Measurements from ENCODE around the gene CD151. TPM values are rescaled to one million over a fixed set of nuclear protein-coding genes. Genes with fewer than 3 reads are reported as not detected.

Gene CD151
- total and polyA plus RNA-seq, 4 experiments from 2014 or later, result 9.7 to 24.8 (median 22.1) TPM

- Mint-ChIP-seq H3K27me3 (peaks cover 9 to 19% of the 10 kb centered on the region in 2 donors), H3K4me1 (peaks cover 5 to 45% (median 24%) of the 10 kb centered on the region in 4 donors), H3K4me3 (peak overlapping the region in 7 of 8 donors; percentile 21 to 81 (median 44)), H3K9me3 (no peaks in the 10 kb centered on the region), H3K36me3 (no peaks in the 10 kb centered on the region), H3K27ac (peak overlapping the region in 2 of 7 donors; percentile 19 to 63)
- H3K4me3 ChIP-seq (ENCODE audit: low read length in 2 of 2), result peak overlapping the region in 1 of 2 donors; percentile 35
- no peak overlapping the region for H3K27ac ChIP-seq (ENCODE audit: low read depth, low read length)
- H3K4me1 ChIP-seq (ENCODE audit: insufficient read depth, low read length), result peaks cover 61% of the 10 kb centered on the region
- no peaks in the 10 kb centered on the region for H3K36me3 ChIP-seq (ENCODE audit: insufficient read depth, low read length)
- no peak for DNase-seq
- H3K9me3 ChIP-seq (ENCODE audit: control insufficient read depth in 1 of 2, low read length in 2 of 2), result no peaks in the 10 kb centered on the region
- CTCF ChIA-PET (ENCODE audit: partially characterized antibody), result interaction anchor here (1.5 kb wide), 1 partner anchor 17 kb away, joined by 3 read pairs; no protein-coding TSS in a partner anchor
- POLR2A ChIA-PET (ENCODE audit: partially characterized antibody), result interaction anchor here (1.0 to 7.2 kb wide), 5 partner anchors 11 to 26 kb away, joined by 3 to 101 read pairs (median 12); partner anchors contain the start of genes PIDD1, PNPLA2, POLR2L and RPLP2
- intact Hi-C loops (cut with micrococcal nuclease), result no loop called here
- H3K27me3 ChIP-seq (ENCODE audit: insufficient read depth, low read length), result peaks cover 3% of the 10 kb centered on the region
These were observed 1.5 kb upstream of the CD151 start for GRCh38 chr11:831118-831864.

GRCh38 chr11:831961-832528 is 707 bp upstream of the CD151 start:
- ChIA-PET CTCF (ENCODE audit: partially characterized antibody) (interaction anchor here (1.5 kb wide), 1 partner anchor 16 kb away, joined by 3 read pairs; no protein-coding TSS in a partner anchor), POLR2A (ENCODE audit: partially characterized antibody) (interaction anchor here (1.5 to 7.2 kb wide), 4 partner anchors 11 to 27 kb away, joined by 3 to 101 read pairs (median 40); partner anchors contain the start of genes PIDD1, PNPLA2, POLR2L and RPLP2)
- Mint-ChIP-seq H3K4me3 (peak overlapping the region in 7 of 8 donors; percentile 17 to 81 (median 43)), H3K9me3 (no peaks in the 10 kb centered on the region), H3K4me1 (peaks cover 3 to 45% (median 20%) of the 10 kb centered on the region in 4 donors), H3K36me3 (no peaks in the 10 kb centered on the region), H3K27ac (peak overlapping the region in 2 of 7 donors; percentile 19 to 63), H3K27me3 (peaks cover 7 to 14% of the 10 kb centered on the region in 2 donors)
- Histone ChIP-seq H3K36me3 (ENCODE audit: insufficient read depth, low read length) (no peaks in the 10 kb centered on the region), H3K27me3 (ENCODE audit: insufficient read depth, low read length) (peaks cover 3% of the 10 kb centered on the region), H3K4me1 (ENCODE audit: insufficient read depth, low read length) (peaks cover 55% of the 10 kb centered on the region), H3K4me3 (ENCODE audit: low read length in 2 of 2) (no peak overlapping the region), H3K9me3 (ENCODE audit: control insufficient read depth in 1 of 2, low read length in 2 of 2) (no peaks in the 10 kb centered on the region), H3K27ac (ENCODE audit: low read depth, low read length) (no peak overlapping the region)
- intact Hi-C loops (cut with micrococcal nuclease), result loop anchor here (2.0 kb wide), 1 partner anchor 13 kb away; the partner anchor contains the start of gene PNPLA2
- DNase-seq, result no peak

GRCh38 chr11:833114-833791 is 501 bp downstream of the CD151 start:
- H3K27ac Mint-ChIP-seq, result peak overlapping the region in 1 of 7 donors; percentile 7
- no peaks in the 10 kb centered on the region for H3K9me3 ChIP-seq (ENCODE audit: control insufficient read depth in 1 of 2, low read length in 2 of 2)
- H3K4me1 ChIP-seq (ENCODE audit: insufficient read depth, low read length), result peaks cover 47% of the 10 kb centered on the region
- intact Hi-C loops (cut with micrococcal nuclease), result loop anchor here (2.0 kb wide), 1 partner anchor 14 kb away; the partner anchor contains the start of gene PNPLA2
- H3K36me3 Mint-ChIP-seq, result peaks cover 0 to 3% of the 10 kb centered on the region in 2 donors
- H3K4me3 ChIP-seq (ENCODE audit: low read length in 2 of 2), result peak overlapping the region in 1 of 2 donors; percentile 43
- peak overlapping the region; percentile 15 for H3K27ac ChIP-seq (ENCODE audit: low read depth, low read length)
- peak overlapping the region in 7 of 8 donors; percentile 25 to 82 (median 67) for H3K4me3 Mint-ChIP-seq
- peak in 1 of 5 donors; percentile 26 for DNase-seq
- ChIA-PET POLR2A (ENCODE audit: partially characterized antibody) (interaction anchor here (0.9 to 7.2 kb wide), 3 partner anchors 10 to 28 kb away, joined by 3 to 101 read pairs (median 67); partner anchors contain the start of genes PIDD1, PNPLA2, POLR2L and TSPAN4), CTCF (ENCODE audit: partially characterized antibody) (no interaction called here)
- peaks cover 3% of the 10 kb centered on the region for H3K27me3 ChIP-seq (ENCODE audit: insufficient read depth, low read length)
- H3K27me3 Mint-ChIP-seq, result peaks cover 4 to 8% of the 10 kb centered on the region in 2 donors
- peaks cover 0 to 36% (median 14%) of the 10 kb centered on the region in 4 donors for H3K4me1 Mint-ChIP-seq
- no peaks in the 10 kb centered on the region for H3K9me3 Mint-ChIP-seq
- H3K36me3 ChIP-seq (ENCODE audit: insufficient read depth, low read length), result no peaks in the 10 kb centered on the region

DNA sequence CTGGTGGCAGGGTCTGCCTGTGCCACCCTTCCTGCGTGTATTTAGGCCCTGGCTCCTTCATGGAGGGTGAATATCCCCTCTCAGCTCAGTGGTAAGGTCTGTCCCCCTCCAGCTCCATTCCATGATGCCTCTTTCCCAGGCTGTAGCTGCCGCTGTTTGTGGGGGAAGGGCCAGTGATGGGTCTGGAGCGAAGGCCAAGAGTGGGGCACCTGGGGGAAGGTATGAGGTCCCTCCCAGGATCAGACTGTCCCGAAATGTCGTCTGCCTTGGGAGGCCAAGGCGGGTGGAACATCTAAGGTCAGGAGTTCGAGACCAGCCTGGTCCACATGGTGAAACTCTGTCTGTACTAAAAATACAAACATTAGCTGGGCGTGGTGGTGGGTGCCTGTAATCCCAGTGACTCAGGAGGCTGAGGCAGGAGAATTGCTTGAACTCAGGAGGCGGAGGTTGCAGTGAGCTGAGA is 1.1 kb downstream of the CD151 start:
- Histone ChIP-seq H3K4me1 (ENCODE audit: insufficient read depth, low read length) (peaks cover 44% of the 10 kb centered on the region), H3K36me3 (ENCODE audit: insufficient read depth, low read length) (peaks cover 3% of the 10 kb centered on the region), H3K4me3 (ENCODE audit: low read length in 2 of 2) (peak overlapping the region in 1 of 2 donors; percentile 43), H3K9me3 (ENCODE audit: control insufficient read depth in 1 of 2, low read length in 2 of 2) (no peaks in the 10 kb centered on the region), H3K27me3 (ENCODE audit: insufficient read depth, low read length) (peaks cover 3% of the 10 kb centered on the region), H3K27ac (ENCODE audit: low read depth, low read length) (no peak overlapping the region)
- Mint-ChIP-seq H3K9me3 (no peaks in the 10 kb centered on the region), H3K4me3 (peak overlapping the region; percentile 30 to 82 (median 66)), H3K36me3 (peaks cover 0 to 7% of the 10 kb centered on the region in 2 donors), H3K27ac (peak overlapping the region in 5 of 7 donors; percentile 7 to 70 (median 29)), H3K4me1 (peaks cover 0 to 32% (median 13%) of the 10 kb centered on the region in 4 donors), H3K27me3 (peaks cover 3 to 6% of the 10 kb centered on the region in 2 donors)
- intact Hi-C loops (cut with micrococcal nuclease), result loop anchor here (2.0 kb wide), 1 partner anchor 15 kb away; the partner anchor contains the start of gene PNPLA2
- DNase-seq, result no peak
- POLR2A ChIA-PET (ENCODE audit: partially characterized antibody), result interaction anchor here (0.9 to 7.2 kb wide), 3 partner anchors 9 to 29 kb away, joined by 3 to 101 read pairs (median 67); partner anchors contain the start of genes PIDD1, PNPLA2, POLR2L and TSPAN4
- CTCF ChIA-PET (ENCODE audit: partially characterized antibody), result no interaction called here

DNA sequence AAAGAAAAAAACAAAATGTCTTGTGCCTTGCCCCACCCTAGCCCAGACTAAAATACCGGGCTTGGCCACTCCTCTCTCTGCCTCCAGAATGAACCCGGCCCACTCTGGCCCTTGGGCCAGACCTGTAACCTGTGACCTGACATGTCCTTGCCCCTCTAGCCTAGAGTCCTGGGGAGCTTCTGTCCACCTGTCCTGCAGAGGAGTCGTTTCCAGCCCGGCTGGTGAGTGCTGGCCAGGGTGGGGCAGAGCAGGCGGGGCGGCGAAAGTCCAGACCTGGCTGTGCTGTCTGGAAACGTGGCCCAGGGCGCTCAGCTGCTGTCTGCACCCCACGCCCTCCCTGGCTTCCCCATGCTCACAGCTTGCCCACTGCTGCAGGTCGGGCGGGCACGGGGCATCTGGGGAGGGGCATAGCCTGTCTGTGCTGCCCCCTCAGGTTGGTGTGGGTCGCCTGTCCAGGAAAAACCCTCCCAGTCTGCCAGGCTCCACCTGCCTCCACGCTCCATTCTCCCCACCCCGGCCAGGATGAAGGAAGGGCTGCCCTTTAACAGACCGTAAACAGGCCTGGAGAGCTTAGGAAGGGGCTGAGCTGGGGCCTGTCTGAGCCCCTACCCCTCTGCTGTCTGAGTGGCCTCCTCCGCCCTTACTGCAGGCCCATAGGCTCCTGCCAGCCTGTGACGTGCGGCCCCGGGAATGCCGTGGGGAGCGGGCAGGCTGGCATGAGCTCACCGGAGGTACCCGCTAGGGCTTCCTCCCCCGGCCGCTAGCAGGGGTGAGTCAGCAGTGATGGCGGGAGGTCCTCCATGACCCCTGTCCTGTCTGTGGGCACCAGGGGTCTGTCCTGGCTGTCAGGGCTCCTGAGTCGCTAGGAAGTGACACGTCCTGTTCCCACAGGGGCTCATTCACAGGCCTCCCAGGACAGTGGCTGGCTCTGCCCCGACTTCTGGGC is 1.9 kb downstream of the CD151 start:
- no peaks in the 10 kb centered on the region for H3K9me3 Mint-ChIP-seq
- H3K27ac Mint-ChIP-seq, result peak overlapping the region in 4 of 7 donors; percentile 7 to 70 (median 26)
- Histone ChIP-seq H3K36me3 (ENCODE audit: insufficient read depth, low read length) (peaks cover 8% of the 10 kb centered on the region), H3K9me3 (ENCODE audit: control insufficient read depth in 1 of 2, low read length in 2 of 2) (no peaks in the 10 kb centered on the region), H3K4me1 (ENCODE audit: insufficient read depth, low read length) (peaks cover 36% of the 10 kb centered on the region), H3K27ac (ENCODE audit: low read depth, low read length) (no peak overlapping the region), H3K4me3 (ENCODE audit: low read length in 2 of 2) (no peak overlapping the region), H3K27me3 (ENCODE audit: insufficient read depth, low read length) (no peaks in the 10 kb centered on the region)
- peak overlapping the region in 5 of 8 donors; percentile 59 to 82 (median 70) for H3K4me3 Mint-ChIP-seq
- H3K36me3 Mint-ChIP-seq, result peaks cover 0 to 10% of the 10 kb centered on the region in 2 donors
- peaks cover 0 to under 1% of the 10 kb centered on the region in 2 donors for H3K27me3 Mint-ChIP-seq
- peaks cover 0 to 24% (median 8%) of the 10 kb centered on the region in 4 donors for H3K4me1 Mint-ChIP-seq
- POLR2A ChIA-PET (ENCODE audit: partially characterized antibody), result interaction anchor here (6.6 to 7.2 kb wide), 2 partner anchors 8 to 14 kb away, joined by 67 to 101 read pairs; partner anchors contain the start of genes PNPLA2, POLR2L and TSPAN4
- DNase-seq, result no peak
- intact Hi-C loops (cut with micrococcal nuclease), result no loop called here
- CTCF ChIA-PET (ENCODE audit: partially characterized antibody), result no interaction called here

- intact Hi-C loops (cut with micrococcal nuclease), result no loop called here
- no peak for DNase-seq
- ChIA-PET CTCF (ENCODE audit: partially characterized antibody) (no interaction called here), POLR2A (ENCODE audit: partially characterized antibody) (interaction anchor here (1.3 to 2.5 kb wide), 2 partner anchors 13 to 17 kb away, joined by 3 to 9 read pairs; partner anchors contain the start of gene PNPLA2)
- Histone ChIP-seq H3K27me3 (ENCODE audit: insufficient read depth, low read length) (no peaks in the 10 kb centered on the region), H3K4me3 (ENCODE audit: low read length in 2 of 2) (no peak overlapping the region), H3K4me1 (ENCODE audit: insufficient read depth, low read length) (peaks cover 35% of the 10 kb centered on the region), H3K36me3 (ENCODE audit: insufficient read depth, low read length) (peaks cover 13% of the 10 kb centered on the region), H3K9me3 (ENCODE audit: control insufficient read depth in 1 of 2, low read length in 2 of 2) (no peaks in the 10 kb centered on the region), H3K27ac (ENCODE audit: low read depth, low read length) (no peak overlapping the region)
- Mint-ChIP-seq H3K4me1 (peaks cover 3 to 31% (median 14%) of the 10 kb centered on the region in 4 donors), H3K27ac (no peak overlapping the region), H3K36me3 (peaks cover 0 to 13% of the 10 kb centered on the region in 2 donors), H3K4me3 (no peak overlapping the region), H3K27me3 (no peaks in the 10 kb centered on the region), H3K9me3 (peaks cover 0 to 1% (median 0%) of the 10 kb centered on the region in 8 donors)
These were observed 3.5 kb downstream of the CD151 start for GRCh38 chr11:836274-836673.
